SK-MEL-5 (cell line): ENCODE measurements around the gene ATXN10. TPM values are rescaled to one million over a fixed set of nuclear protein-coding genes. Genes with fewer than 3 reads are reported as not detected.

Source experiments
- DNase-seq: peaks from one replicate; pipeline ENCODE4 v3.0.0-alpha.2; 2016; ENCODE audit warnings: low read depth, low spot score
- in situ Hi-C: cut with HindIII; loops from 2 replicates; pipeline ENCODE4 v1.10.0; 2016; ENCODE audit warnings: low sequenced_read_pairs, high pct_unique_total_duplicates, low pct_unique_long_range_greater_than_20kb
- total RNA-seq: library from RNA; depleted of rRNA; stranded (reverse); fragments of >200 nt; shearing (Covaris generic); gene quantifications from 2 replicates; pipeline ENCODE4 v1.2.3, GENCODE V29; 2014

Gene ATXN10
- total RNA-seq, 1 experiment from 2014 or later = 52.7 TPM

GRCh38 chr22:45881524-45881875, 209.9 kb downstream of the ATXN10 start:
- in situ Hi-C loops = no loop called here
- no peak for DNase-seq

DNA sequence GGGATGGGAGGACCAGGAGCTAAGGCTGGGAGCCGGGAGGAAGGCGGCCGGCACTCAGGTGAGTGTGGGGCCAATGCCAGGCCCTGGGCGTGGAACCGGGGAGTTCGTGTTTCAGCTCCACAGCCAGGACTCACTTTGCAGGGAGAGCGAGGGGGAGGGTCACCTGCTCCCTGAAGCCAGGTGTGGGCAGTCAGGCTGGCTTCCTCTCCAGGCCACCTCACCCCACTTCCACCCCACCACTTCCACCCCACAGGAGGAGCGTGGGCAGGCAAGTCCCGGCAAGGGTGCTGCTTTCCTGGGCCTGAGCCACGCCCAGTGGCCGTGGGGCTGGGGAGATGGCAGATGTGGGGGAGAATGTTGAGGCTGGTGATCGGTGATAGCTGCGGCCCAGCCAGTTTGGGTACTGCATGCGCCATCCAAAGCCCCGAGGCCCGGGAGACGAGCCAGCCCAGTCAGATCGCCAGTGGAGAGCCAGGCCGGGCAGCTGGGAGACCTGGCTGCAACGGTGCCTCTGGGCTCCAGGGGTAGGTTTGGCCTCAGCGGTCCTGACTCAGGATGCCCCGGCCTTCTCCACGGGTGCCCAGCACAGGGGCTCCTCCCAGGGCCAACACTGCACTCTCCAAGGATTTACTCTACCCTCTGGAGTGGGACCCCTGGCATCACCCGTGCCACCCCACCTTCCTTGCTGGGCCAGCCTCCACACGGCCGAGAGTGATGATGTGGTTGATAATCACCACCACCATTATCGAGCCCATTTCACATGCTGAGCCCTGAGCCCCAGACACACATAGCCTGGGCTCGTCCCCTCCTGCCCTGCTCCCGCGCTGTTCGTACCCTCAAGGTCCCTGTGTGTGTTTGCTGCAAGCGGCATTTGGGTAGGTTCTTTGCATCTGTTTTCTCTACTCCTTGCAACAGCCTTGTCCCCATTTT, 211.5 kb downstream of the ATXN10 start:
- in situ Hi-C loops = no loop called here
- no peak for DNase-seq

DNA sequence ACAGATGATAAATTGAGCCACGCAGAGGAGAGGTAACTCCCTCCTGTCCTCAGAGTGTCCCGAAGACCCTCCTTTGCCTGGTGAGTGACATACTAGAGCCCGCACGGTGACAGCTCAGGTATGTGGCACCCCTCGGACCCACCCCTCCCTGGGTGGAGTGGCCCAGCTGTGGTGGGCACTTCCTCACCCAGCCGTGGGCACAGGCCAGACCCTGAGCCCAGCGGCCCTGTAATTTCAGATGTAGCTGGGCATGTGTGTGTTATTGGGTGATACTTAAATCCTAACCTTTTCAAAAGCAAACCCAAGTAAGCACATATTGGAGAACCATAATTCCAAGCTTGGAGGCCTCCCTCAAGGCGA, 212.2 kb downstream of the ATXN10 start:
- in situ Hi-C loops = no loop called here
- no peak for DNase-seq

- in situ Hi-C loops = no loop called here
- no peak for DNase-seq
Measured at GRCh38 chr22:45884201-45885062, 212.8 kb downstream of the ATXN10 start.

GRCh38 chr22:45885171-45885840, 213.7 kb downstream of the ATXN10 start:
- DNase-seq = no peak
- in situ Hi-C loops = no loop called here

GRCh38 chr22:45885941-45886395, 214.3 kb downstream of the ATXN10 start:
- in situ Hi-C loops = no loop called here
- DNase-seq = no peak

GRCh38 chr22:45886540-45886939, 214.9 kb downstream of the ATXN10 start:
- no peak for DNase-seq
- in situ Hi-C loops = no loop called here

- in situ Hi-C loops = no loop called here
- no peak for DNase-seq
Measured at GRCh38 chr22:45887202-45888131, 215.8 kb downstream of the ATXN10 start.

DNA sequence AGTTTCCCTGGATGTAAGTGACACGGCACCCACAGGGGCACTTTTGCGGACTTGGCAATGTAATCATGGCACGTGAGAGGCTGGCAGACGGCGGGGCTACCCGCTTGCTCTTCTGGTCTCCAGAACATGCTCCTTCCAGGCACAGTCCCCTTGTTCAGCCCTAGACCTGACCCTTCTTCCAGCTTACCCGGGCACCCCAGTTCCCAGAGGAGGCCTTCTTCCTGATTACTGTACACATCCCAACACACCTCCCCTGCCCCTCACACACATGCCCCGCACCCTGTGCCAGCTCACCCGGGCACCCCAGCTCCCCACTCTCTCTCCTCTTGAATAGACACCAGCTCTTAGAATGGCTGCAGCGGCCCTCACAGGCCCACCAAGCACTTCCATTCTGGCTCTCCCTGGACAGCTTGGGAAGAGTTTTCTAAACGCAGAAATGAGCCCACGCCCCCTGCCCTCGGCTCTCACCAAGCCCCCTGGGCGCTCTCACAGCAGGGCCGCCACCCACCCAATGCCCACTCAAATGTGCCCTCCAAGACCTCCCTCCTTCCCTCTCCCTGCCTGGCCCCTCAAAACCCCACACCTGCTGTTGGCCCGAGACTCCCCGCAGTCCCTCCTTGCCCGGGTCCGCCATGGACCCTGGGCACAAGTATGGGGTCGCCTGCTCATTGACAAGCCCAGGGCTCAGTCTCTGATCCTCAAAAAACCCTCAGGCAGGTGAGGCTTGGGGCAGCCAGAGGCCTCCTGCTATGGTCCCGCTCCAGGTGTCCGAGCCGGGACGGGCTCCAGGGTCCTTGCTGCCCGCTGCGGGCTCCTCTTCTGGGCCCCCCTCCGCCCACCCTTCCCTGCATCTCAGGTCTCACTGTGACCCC, 216.8 kb downstream of the ATXN10 start:
- in situ Hi-C loops = no loop called here
- no peak for DNase-seq

DNA sequence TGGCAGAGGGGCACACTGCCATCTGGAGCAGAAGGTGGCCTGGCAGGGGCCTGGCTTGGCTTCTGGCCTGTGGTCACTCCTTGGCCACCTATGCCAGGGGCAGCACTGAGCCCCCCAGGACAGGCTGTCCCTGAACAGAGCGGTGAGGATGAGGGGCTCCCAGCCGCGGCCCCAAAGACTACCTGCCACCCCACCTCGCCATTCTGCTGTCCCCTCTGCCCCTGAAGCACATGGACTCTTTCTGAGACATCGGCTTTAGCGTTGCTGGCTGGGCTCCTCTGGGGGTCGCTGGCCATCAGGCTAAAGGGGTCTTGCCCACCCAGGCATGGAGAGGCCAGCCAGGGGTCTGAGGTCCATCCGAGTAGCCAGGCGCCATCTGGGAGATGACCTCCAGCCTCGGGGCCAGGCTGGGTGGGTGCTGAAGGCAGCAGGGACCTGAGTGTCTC, 217.5 kb downstream of the ATXN10 start:
- in situ Hi-C loops = no loop called here
- DNase-seq = no peak

- no peak for DNase-seq
- in situ Hi-C loops = no loop called here
Measured at GRCh38 chr22:45889539-45890350, 218.1 kb downstream of the ATXN10 start.

DNA sequence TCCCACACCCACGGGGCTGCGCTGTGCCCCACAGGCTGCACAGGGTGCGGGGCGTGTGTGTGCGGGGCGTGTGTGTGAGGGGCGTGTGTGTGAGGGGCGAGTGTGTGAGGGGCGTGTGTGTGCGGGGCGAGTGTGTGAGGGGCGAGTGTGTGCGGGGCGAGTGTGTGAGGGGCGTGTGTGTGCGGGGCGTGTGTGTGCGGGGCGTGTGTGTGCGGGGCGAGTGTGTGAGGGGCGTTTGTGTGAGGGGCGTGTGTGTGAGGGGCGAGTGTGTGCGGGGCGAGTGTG, 218.7 kb downstream of the ATXN10 start:
- no peak for DNase-seq

GRCh38 chr22:45891021-45891421, 219.4 kb downstream of the ATXN10 start:
- DNase-seq = no peak
- in situ Hi-C loops = no loop called here

More for the DNA sequence above, 218.7 kb downstream of the ATXN10 start:
- in situ Hi-C loops = no loop called here

DNA sequence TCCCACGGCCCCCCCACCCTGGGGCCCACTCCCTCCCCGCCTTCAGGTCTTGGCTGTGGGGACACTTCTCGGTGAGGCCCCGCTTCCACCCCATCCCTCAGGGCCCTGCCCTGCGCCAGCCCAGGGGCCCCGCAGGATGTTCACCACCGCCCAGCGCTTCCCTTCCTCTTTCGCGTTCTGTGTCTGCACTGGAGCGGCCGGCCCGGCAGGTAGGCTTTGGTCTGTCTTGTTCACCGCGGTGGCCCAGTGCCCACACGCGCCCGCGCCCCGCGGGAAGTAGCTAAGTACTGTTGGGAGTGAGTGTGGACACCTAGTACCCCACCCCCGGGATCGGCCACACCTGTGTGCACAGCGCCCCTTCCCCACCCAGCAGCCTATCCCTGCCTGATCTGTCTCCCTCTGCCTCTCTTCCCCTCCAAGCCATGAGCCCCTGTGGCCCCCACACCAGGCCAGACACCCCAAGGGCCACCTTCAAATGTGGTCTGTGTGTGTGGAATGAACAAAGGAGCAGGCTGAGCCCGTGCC, 219.9 kb downstream of the ATXN10 start:
- no peak for DNase-seq
- in situ Hi-C loops = no loop called here

GRCh38 chr22:45891996-45892621, 220.5 kb downstream of the ATXN10 start:
- DNase-seq = no peak
- in situ Hi-C loops = no loop called here
